ENCODE data around the gene IMMT. TPM values are rescaled to one million over a fixed set of nuclear protein-coding genes. Genes with fewer than 3 reads are reported as not detected.

IMMT gene
- total RNA-seq, 1 experiment from 2014 or later: 112 TPM

DNA sequence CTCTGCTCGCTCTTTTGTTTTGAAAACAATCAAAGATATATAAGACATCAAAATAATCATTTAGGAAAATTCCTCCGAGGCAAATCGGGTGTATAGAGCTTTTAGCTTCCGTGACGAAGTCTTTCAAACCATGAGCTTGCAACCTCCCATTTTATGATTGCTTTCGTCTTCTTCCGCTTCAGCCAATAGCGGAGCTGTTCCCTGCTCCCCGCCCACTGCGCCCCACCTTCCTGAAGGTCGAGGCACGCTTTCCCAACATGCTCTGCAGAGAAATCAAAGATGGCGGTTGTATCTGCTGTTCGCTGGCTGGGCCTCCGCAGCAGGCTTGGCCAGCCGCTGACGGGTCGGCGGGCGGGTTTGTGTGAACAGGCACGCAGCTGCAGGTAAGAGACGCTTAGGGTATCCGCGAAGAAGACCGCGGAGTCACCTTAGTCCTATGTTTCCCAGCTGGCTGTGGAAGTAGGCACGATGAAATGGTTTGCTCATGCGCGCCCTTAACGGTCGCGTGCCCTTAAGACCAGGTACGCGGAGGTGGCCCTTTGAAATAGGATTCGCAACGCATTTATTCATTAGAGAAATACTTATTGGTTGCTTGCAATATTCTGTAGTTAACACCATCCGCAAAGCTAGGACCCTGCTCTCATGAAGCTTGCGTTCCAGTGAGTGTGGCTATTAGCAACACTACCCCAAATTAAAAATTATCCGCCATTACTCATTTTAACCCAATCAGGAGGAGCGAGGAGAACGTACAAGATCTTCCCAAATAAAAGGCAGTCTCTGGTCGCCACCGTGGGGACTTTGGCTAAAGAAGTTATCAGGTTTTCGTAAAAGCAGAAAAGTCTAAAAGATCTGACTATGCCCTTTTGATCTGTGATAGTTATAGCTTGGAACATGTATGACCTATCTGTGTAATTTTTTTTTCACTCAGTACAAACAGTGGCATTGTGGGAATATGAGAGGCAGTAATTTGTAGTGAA lies 89.0 kb downstream of the IMMT start, which contains the start of gene PTCD3:
TSS of gene PTCD3 (plus strand) at position 267 of the 977 bp plus-strand sequence. CDS start at position 280, 13 bp downstream.
- H3K56ac ChIP-seq (ENCODE audit: insufficient read length, low read depth, low read length): no peak within 1 kb of the TSS
- no peak within 1 kb of the TSS for H3K23ac ChIP-seq (ENCODE audit: insufficient read length, low read depth, low read length)
- H3K27me3 ChIP-seq (ENCODE audit: insufficient read depth, low read length): no peaks in the 10 kb centered on the region; the same call in 1 of the 2 replicates
- H4K8ac ChIP-seq (replicated peaks; ENCODE audit: insufficient read length, low read depth, low read length): no peak within 1 kb of the TSS
- no peak within 1 kb of the TSS for H2BK15ac ChIP-seq (ENCODE audit: low read depth, low read length)
- no peak within 1 kb of the TSS for H2BK5ac ChIP-seq (ENCODE audit: insufficient read length, low read length)
- H4K5ac ChIP-seq (ENCODE audit: insufficient read length, low read depth, low read length): peak within 1 kb of the TSS; percentile 46
- peak within 1 kb of the TSS; percentile 46 for H3K18ac ChIP-seq (ENCODE audit: insufficient read length, low read depth, low read length)
- no peak within 1 kb of the TSS for H3T11ph ChIP-seq (ENCODE audit: low read length)
- no peaks in the 10 kb centered on the region for H3K27me3 Mint-ChIP-seq (ENCODE audit: low read depth)
- H3K79me1 ChIP-seq (ENCODE audit: insufficient read depth, low read depth, low read length, poor library complexity, severe bottlenecking): peaks cover 5% of the 10 kb centered on the region
- DNase-seq: peak; percentile 95
- no peaks in the 10 kb centered on the region for H3K9me3 ChIP-seq (ENCODE audit: control insufficient read depth, low read depth, low read length)
- no peak within 1 kb of the TSS for H2BK120ac ChIP-seq (ENCODE audit: low read depth, low read length, poor library complexity, severe bottlenecking)
- H3K4me3 Mint-ChIP-seq: peak within 1 kb of the TSS; percentile 91 to 95
- peak within 1 kb of the TSS; percentile 92 for H3K4me2 ChIP-seq (ENCODE audit: insufficient read depth, insufficient read length, low read length)
- peaks cover 45% of the 10 kb centered on the region; the same call in 1 of the 2 replicates for H3K79me2 ChIP-seq (ENCODE audit: insufficient read depth, low read length)
- no peak within 1 kb of the TSS for H3K4ac ChIP-seq (ENCODE audit: low read depth, low read length)
- H3K36me3 Mint-ChIP-seq (ENCODE audit: insufficient read depth in 1 of 3, low read depth in 3 of 3): peaks cover 25 to 73% (median 67%) of the 10 kb centered on the region in 3 experiments; a peak in 6 of 7 replicates
- H3K14ac ChIP-seq (ENCODE audit: insufficient read depth, low read length): peak within 1 kb of the TSS; percentile 86
- H2AK5ac ChIP-seq (ENCODE audit: insufficient read length, low read length): no peak within 1 kb of the TSS
- H3K27ac ChIP-seq (ENCODE audit: insufficient read length, low read depth, low read length): peak within 1 kb of the TSS; percentile 6
- TF ChIP-seq, protein P1, sequence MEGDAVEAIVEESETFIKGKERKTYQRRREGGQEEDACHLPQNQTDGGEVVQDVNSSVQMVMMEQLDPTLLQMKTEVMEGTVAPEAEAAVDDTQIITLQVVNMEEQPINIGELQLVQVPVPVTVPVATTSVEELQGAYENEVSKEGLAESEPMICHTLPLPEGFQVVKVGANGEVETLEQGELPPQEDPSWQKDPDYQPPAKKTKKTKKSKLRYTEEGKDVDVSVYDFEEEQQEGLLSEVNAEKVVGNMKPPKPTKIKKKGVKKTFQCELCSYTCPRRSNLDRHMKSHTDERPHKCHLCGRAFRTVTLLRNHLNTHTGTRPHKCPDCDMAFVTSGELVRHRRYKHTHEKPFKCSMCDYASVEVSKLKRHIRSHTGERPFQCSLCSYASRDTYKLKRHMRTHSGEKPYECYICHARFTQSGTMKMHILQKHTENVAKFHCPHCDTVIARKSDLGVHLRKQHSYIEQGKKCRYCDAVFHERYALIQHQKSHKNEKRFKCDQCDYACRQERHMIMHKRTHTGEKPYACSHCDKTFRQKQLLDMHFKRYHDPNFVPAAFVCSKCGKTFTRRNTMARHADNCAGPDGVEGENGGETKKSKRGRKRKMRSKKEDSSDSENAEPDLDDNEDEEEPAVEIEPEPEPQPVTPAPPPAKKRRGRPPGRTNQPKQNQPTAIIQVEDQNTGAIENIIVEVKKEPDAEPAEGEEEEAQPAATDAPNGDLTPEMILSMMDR (conservative IDR thresholded peaks at IDR 0.05): no peak
- H3K9ac ChIP-seq (ENCODE audit: extremely low read depth, insufficient read length, low read length): peak within 1 kb of the TSS; percentile 94
- no peak within 1 kb of the TSS for H2BK20ac ChIP-seq (ENCODE audit: low read depth, low read length, poor library complexity, severe bottlenecking)
- H2BK12ac ChIP-seq (ENCODE audit: insufficient read length, low read depth, low read length): no peak within 1 kb of the TSS
- H2AFZ ChIP-seq (ENCODE audit: low read length): no peak within 1 kb of the TSS
- peaks cover 6% of the 10 kb centered on the region for H3K23me2 ChIP-seq (ENCODE audit: insufficient read length, low read depth, low read length, poor library complexity, severe bottlenecking)
- H3K27ac Mint-ChIP-seq: peak within 1 kb of the TSS; percentile 99 to 100 (median 100)
- no peak within 1 kb of the TSS for H4K91ac ChIP-seq (ENCODE audit: insufficient read length, low read depth, low read length)
- H3K4me1 ChIP-seq (ENCODE audit: insufficient read depth, low read length): no peaks in the 10 kb centered on the region
- no peaks in the 10 kb centered on the region for H3K9me3 Mint-ChIP-seq
- no CpG with 5 or more reads among the region's 44 CpGs for WGBS (ENCODE audit: extremely low coverage, insufficient read length, low lambda C conversion rate)
- H4K20me1 ChIP-seq (ENCODE audit: control insufficient read depth, insufficient read depth, insufficient read length): no peaks in the 10 kb centered on the region
- peaks cover 22 to 23% of the 10 kb centered on the region in 2 experiments for H3K4me1 Mint-ChIP-seq

Measured in H9 (cell line).